Ureter (tissue), 1 donor: ENCODE measurements around the gene MYLK4. TPM values are rescaled to one million over a fixed set of nuclear protein-coding genes. Genes with fewer than 3 reads are reported as not detected.

ENCODE experiments used
- DNase-seq: peaks from one replicate; pipeline ENCODE4 v3.0.0-alpha.2; 2020; ENCODE audit warnings: low spot score
- total RNA-seq: library from RNA; stranded (reverse); gene quantifications from one replicate; pipeline ENCODE4 v1.2.4, GENCODE V29; 2023
- donor health status: DM: yes; HTN: yes; CAD: no.

Gene MYLK4
- total RNA-seq, 1 donor from 2014 or later: 1.3 TPM

DNA sequence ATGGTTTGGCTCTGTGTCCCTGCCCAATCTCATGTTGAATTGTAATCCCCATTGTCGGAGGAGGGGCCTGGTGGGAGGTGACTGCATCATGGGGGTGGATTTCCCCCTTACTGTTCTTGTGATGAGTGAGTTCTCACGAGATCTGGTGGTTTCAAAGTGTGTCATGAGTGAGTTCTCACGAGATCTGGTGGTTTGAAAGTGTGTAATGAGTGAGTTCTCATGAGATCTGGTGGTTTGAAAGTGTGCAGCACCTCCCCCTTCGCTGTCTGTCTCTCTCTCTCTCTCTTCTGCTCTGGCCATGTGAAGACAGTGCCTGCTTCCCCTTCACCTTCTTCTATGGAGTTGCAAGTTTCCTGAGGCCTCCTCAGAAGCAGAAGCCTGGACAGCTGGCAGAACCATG lies 87.6 kb downstream of the MYLK4 start:
- DNase-seq: no peak

- no peak for DNase-seq
Measured at GRCh38 chr6:2661651-2662050, 89.1 kb downstream of the MYLK4 start.

DNA sequence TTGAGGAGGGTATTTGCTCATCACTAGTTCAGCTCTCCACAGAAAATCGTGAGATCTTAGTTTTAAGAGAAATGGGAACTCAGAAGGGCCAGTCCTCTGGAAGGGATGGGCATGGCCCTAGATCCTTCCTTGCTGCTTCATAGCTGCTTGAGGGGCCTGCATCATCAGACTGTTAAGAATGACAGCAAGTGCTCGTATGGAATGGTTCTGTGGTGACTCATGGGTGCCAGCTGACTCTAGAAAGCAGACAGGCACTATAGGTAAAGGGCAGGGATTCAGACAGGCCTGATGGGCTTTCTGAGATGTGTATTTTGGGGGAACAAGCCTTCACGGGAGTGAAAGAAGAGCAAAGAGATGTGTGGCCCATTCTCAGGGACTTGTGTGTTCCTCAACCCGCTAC lies 90.8 kb downstream of the MYLK4 start:
- DNase-seq: no peak

- DNase-seq: no peak
Measured at GRCh38 chr6:2659381-2659780, 91.3 kb downstream of the MYLK4 start.

DNA sequence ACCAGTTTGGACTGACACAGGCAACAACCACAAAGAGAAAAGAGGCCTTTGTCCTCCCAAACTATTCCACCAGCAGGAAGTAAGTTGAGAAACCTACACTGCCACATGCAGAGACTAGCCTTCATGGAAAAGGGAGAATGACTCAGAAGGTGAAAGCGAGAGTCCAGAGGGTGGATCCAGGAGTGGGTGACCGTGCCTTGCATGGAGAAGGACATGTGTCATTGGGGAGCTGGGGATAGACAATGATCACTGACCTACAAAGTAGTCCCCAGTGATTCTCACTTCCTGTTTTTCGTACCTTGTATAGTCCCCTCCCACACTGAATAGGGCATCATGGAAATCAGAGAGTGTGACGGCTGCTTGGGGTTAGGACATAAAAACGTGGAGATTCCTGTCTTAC lies 91.9 kb downstream of the MYLK4 start:
- no peak for DNase-seq

DNA sequence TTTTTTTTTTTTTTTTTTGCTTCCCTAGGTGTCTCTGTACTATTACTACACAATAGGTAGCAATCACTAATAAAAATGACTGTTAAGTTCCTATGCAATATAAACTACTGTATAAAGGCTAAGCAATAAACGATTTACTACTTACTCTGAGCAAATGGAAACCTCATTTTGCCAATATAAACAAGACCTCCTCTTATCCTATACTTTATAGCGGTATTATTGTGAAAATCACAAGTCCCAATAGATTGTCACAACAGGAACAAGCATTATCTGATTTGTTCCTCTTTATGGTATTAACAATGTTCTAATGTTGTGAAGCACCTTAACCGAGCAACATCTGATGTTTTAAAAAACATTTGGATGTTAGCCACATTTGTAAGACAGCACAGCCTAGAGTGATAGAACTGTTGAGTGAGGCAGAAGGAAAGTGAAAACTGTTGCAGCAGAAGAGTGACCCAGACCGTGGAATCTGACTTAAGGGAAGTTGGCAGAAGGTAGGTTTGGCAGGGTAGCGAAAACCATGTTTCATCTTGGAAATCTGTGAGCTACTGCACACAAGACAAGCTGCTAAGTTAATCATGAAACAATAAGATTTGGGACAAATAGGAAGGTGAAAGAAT lies 94.2 kb downstream of the MYLK4 start:
- DNase-seq: no peak

DNA sequence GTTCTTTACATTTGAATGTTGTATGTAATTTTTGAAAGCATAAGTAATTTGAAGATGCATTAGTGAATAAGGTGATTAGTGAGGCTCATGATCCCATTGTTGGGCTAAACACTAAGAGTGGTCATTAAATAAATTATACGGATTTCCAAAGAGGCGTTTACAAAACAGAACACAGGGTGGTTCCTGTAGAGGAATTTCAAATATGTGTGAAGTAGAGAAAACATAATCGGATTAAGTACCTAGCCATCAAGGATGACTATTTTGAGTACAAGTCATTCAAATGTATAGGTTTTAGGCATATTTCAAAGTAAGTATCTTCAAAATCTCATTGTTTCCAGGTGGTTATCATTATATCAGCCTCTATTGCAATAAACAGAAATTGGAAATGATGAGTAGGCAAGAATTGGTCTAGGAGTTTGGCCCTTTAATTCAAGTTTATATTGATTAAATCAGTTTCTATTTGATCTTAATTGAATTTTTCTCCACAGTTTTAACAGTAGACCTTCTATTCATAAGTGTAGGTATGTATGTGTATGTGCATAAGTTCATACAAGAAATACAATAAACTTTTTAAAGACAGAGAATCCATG lies 94.8 kb downstream of the MYLK4 start:
- no peak for DNase-seq

DNA sequence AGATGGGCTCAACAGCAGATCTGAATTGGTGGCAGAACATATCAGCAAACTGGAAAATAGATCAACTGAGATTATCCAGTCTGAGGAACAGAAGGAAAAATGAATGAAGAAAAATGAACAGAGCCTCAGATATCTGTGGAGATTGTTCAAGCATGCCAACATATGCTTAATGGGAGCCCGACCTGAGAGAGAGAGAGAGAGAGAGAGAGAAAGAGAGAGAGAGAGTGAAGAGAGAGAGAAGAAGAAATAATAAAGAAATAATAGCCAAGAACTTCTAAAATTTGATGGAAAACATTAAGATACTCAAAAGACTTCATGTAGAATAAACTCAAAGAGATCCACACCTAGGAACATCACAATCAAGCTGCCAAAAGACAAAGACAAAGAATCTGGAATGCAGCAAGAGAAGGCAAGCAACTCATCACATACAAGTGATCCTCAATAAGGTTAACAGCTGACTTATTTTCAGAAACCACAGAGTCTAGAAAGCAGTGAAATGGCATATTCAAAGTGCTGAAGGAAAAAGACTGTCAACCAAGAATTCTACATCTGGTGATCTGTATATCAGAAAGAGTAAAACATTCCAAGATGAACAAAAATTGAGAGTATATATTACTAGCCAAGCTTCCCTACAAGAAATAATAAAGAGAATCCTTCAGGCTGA lies 97.2 kb downstream of the MYLK4 start:
- no peak for DNase-seq

DNA sequence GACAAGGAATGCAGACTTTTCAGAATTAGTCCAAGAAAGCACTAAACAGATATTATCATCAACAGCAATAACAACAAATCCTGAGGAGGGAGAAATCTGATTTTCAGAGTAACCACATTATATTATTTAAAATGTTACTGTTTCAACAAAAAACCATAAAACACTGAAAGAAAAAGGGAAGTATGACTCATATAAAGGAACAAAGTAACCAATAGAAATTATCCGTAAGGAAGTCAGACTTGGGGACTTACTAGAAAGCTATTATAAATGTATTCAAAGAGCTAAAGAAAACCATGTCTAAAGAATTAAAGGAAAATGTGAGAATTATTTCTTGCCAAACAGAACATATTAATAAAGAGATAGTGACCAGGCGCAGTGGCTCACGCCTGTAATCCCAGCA lies 98.1 kb downstream of the MYLK4 start:
- DNase-seq: no peak

DNA sequence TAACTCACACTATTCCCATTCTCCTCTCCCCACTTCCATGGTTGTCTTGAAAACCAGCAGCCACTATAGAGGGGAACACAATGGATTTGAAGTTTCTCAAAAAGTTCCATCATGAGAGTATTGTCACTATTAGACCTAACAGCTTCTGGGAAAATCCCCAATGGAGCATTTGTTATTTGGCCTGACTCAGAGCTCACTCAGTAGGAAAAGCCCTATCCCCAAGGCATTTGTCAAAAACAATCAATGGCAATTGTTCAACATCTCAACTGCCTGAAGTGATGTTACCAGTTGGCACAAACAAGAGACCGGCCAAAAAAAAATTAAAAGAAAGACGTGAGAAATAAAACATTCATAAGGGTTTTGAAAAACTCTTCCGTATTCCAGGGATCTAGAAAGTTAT lies 98.8 kb downstream of the MYLK4 start:
- no peak for DNase-seq

- no peak for DNase-seq
Measured at GRCh38 chr6:2651536-2651935, 99.2 kb downstream of the MYLK4 start.

- DNase-seq: no peak
Measured at GRCh38 chr6:2646346-2646745, 104.4 kb downstream of the MYLK4 start.

DNA sequence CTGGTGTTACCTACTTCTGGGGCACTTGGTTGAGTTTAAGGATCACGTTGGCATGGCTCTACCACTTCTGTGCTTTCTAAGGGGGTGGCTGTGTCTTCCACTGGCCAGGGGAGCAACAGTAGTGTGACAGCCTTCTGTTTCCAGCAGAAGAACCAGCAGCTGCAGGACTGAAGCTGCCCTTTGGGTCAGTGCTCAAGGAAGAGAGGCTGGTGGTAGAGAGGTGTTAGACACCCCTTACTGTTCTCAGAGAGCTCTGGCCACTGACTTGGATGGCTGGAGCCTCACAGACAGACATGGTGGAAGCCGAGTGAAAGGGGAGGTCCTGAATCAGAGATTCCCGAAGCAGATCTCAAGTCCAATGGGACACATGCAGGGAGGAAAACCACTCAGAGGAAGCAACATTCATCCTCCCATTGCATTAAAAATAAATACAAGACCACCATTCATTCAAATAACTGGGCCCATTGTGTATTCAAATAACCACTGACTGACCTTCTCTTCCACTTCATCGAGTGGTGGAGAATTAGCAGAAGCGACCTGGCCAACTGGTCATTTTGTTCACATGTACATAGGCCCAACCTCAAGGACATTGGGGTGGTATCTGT lies 106.7 kb downstream of the MYLK4 start:
- no peak for DNase-seq

DNA sequence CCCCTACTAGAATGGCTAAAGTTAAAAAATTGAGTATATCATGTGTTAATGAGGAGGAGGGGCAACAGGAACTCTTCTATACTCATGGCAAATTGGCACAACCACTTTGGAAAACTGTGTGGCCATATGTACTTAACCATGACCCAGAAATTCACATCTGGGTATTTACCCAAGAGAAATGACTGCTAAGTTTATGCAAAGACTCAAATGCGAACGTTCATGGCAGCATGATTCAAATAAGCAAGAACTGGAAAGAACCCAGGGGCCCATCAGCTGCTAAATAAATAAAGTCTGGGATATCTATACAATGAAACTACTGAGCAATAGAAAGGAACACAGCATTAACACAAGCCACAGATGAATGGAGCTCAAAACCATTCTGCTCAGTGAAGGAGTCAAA lies 107.6 kb downstream of the MYLK4 start:
- no peak for DNase-seq

GRCh38 chr6:2641044-2641725 lies 109.5 kb downstream of the MYLK4 start:
- no peak for DNase-seq

- DNase-seq: no peak
Measured at GRCh38 chr6:2640551-2640950, 110.2 kb downstream of the MYLK4 start.

GRCh38 chr6:2639896-2640295 lies 110.8 kb downstream of the MYLK4 start:
- DNase-seq: no peak

GRCh38 chr6:2639167-2639566 lies 111.6 kb downstream of the MYLK4 start:
- DNase-seq: no peak

GRCh38 chr6:2636672-2637071 lies 114.0 kb downstream of the MYLK4 start:
- no peak for DNase-seq

DNA sequence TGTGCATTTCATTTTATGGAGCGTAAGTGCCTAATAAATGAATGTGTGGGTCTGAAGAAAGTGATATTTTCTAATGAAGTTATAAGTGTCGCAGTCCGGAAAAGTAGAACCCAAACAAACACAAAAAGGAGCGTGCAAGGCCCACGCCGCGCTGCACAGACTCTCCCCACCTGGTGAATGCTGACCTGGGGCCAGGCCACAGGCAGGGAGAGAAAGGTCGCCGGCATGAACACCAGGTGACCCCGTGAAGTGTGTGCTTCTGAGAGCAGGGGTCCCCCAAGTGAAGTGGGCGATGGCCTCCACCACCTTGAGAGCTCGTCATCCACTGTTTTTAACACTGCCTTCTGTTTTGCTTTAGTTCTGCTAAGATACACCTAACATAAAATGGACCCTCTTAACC lies 114.8 kb downstream of the MYLK4 start:
- DNase-seq: no peak

DNA sequence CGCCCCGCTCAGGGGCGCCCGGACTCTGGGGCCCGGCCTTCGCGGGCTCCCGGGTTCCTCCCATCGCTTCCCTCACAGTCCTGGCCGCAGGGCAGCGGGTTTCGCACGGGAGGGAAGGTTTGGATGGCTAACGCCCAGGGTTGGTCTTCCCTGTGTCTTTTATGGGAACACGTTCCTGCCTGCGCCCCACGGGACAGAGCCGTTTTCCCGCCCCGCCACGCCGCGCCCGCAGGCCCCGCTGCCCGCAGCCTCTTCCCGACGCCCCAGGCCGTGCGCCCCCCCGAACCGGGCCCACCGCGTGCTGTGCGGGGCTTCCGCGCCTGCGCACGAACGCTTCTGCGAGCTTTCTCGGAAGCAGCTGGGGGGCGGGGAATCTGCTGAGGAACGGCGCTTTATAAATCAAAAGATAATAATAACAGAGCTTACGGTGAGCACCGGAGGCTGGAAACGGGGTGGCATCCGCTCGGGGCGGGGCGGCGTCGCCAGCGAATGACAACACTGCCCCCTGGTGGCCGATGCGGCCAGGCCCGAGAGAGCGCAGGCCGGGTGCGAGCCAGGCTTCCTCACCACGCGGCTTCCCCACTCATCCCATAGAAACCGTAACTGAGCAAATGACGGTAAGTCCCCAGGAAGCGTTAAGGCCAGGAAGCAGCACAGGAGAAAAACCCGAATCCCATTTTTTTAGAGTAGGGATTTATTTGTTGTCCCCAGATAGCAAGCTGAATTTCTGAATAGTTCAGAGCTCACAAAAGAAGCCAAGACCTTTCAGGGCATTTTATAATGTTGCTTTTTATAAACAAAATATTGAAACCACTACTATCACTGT lies 116.4 kb downstream of the MYLK4 start:
- peak; percentile 91 for DNase-seq

DNA sequence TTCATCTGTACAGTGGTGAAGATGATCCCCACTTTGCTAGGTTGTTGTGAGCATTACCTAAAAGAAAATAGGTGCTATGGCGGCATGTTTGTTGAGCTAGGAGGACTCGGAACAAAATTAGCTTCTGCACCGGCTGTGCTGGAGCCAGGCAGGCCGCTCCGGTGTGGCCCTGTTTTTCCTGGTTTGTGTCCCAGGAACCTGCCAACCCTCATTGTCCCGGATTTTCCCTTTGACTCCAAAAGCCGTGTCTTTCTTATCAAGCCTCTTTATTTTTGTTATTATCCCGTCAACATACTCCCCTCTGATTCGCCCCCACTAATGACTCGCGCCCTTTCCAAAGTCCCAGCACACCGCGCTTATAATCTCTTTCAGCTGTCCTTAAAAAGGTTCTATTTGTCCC lies 117.0 kb downstream of the MYLK4 start:
- DNase-seq: no peak
